Activated CD4-positive, CD25-positive, alpha-beta regulatory T cell treated with anti-CD3 and anti-CD28 coated beads, Interleukin-2, amount 50 U/mL, for 16 hours (primary cell): Measurements from ENCODE around the gene TNS3.

ENCODE experiments used
- DNase-seq: peaks from one replicate; pipeline ENCODE4 v3.0.0-alpha.2; 2020; ENCODE audit warnings: low read depth, low spot score

The TNS3 gene

DNA sequence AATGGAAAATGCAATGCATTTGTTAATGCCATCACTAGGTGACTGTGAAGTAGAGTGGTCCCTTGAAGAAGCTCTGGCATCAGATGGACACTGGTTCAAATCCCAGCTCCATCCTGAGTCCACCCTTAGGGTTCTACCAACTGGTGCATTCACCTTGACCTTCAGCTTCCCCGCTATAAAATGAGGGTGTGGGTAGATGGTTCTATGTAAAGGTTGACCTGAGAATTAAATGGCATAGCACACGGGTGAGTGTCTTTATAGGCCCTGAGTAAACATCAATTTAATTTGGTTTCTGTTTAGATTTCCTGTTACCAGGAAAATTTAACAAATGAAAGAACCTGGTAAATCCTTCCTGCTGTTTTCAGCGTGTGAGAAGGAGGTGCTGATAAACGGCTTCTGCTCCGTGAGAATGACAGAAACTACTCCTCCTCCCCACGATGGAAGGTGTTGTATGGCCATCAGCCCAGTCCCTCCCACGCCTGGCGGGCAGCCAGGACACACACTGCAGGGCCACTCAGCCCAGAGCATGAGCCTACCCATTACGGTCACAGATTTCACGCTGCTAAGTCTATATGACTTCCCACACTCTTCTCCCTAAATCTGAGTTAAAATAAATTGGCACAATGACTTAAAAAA, 210.1 kb downstream of the TNS3 start:
- DNase-seq = no peak

DNA sequence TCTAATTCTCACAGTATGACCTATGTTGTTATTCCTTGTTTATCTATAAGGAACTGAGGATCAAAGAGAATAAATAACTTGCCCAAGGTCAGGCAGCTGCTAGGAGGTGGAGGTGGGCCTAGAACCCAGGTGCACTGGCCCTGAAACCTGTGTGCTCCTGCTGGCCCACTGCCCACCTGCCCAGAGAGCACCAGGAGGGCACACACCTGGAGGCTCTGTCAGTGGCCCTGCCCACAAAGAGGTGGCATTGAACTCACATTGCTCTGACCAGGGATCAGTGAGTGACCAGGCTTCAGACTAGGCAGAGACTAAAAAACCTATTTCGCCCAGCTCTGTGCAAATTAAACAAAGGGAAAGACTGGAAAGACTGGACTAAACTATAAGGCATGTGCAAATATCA, 210.6 kb downstream of the TNS3 start:
- no peak for DNase-seq

DNA sequence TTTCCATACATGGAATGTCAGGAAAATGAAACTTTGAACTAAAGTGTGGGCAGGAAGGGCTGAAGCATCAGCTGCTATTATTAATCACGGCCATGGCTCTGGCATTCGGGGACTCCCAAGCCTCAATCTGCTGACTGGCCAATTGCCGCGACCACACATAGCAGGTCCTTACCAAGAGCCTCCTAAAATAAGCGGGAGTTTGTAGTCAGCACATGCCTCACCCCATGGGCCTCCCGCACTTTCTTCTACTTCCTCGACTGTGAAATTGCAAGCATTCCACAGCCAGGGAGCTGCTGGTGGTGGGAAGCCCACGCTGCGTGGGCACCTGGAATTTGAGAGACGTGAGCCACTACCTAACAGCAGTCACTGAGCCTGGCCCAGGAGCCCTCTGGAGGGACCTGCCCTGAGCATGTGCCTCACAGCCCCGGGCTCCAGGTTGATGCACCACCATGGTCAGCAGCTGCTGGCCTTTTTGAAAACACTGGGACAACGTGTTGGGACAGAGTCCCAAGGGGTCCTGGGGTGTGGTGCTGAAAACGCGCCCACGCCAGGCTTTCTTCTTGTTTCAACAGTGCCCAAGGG, 211.4 kb downstream of the TNS3 start:
- no peak for DNase-seq

DNA sequence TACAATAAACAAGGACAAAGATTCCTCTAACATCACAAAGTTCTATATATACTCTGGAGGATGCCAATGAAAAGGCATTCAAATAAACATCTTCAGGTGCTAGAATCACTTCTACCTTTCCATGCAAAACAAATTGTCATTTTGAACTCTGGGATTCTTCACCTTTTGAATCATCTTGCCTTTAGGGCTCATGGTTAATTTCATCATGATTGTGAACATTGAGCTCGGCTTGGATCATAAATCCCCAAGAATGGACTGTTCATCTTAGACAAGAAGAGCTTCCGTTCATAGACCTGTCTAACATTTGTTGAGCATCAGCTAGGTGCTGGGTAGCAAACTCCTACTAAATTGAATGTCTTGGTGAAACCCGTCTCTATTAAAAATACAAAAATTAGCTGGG, 212.2 kb downstream of the TNS3 start:
- DNase-seq = no peak

DNA sequence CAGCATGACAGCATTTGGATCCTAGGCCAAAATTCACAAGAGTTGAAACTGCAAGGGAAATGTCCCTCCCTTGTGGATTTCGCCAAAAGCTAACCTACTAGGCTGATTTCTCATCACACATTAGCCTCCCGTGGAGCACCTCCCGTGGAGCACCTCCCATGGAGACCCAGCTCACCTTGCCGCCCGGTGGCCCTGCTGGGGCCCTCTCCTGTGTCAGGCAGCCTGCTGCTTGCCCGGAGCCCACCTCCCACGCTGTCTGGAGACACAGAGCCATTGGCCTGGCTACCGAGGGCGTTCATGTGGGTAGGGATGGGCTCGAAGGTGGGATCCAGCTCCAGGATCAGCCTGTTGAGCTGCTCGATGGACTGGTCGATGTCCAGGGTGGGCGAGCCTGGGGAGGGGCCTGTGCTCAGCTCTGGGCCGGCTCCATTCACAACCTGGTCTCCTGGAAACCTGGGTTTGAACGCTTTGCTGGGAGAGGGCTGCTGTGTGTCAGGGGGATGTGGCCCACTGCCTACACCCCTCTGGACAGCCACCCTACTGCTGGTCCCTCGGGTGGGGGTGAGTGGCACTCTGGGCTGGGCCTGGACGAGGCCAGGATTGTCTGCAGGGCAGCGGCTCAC, 213.6 kb downstream of the TNS3 start:
- no peak for DNase-seq

DNA sequence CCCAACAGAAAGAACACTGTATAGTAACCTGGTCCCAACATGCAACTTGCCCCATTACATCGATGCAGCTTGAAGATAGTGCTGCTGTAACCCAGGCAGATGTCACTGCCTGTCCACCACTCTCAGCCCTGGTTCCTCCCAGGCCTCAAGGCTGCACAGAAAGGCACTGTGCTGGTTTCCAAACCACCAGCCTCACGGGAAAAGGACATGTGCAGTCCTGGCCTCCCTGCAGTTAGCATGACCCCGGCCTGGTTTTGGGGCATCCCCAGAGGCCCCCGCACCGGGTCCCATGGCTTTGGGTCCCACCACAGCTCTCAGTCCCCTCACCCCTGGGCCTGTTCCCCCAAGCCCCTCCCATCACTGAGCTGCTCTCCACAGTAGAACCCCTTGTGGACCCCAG, 214.5 kb downstream of the TNS3 start:
- DNase-seq = no peak

DNA sequence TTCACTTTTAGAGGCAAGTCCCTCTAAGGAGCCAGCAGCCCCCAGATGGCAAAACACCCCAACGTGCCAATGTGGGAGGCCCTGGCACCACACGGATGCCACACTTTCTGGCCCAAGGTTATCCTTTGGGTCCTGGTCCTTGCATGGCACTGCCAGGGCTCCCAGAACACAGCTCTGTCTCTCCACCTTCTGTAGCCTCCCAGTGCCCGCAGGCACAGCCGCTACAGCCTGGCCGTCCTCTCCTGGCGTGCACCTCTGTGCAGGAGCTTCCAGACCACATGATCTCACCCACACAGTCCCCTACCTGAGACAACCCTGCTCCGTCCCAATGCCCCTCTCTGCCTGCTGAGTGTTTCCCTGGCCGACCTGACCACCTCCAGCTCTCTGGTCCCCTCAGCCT, 215.0 kb downstream of the TNS3 start:
- no peak for DNase-seq

DNA sequence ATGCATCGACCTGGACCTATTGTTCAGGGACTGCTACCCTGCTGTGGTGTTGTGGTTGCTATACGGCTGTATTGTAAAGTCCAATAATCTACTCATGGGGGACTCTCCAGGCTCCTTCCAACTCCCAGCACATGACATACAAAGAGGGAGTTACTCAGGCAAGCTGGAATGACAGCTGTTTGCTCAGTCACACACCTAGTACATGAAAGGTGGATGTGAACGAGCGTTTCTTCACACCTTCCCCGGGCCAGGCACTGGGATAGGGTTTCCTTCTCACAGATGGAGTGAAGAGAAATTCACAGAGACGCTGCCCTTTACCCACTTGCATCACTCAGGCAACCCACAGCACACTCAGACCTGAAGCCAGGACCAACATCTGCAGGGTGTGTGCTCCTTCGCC, 215.7 kb downstream of the TNS3 start:
- DNase-seq = no peak

DNA sequence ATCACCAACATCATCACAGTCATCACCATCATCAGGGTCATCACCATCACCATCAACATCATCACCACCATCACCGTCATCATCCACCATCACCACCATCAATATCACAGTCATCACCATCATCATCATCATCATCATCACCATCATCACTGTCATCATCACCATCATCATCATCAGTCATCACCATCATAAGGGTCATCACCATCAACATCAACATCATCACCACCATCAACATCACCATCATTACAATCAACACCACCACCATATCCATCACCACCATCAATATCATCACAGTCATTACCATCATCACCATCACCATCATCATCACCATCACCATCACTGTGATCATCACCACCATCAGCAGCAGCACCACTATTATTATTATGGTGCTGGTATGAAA, 218.9 kb downstream of the TNS3 start:
- DNase-seq = no peak

DNA sequence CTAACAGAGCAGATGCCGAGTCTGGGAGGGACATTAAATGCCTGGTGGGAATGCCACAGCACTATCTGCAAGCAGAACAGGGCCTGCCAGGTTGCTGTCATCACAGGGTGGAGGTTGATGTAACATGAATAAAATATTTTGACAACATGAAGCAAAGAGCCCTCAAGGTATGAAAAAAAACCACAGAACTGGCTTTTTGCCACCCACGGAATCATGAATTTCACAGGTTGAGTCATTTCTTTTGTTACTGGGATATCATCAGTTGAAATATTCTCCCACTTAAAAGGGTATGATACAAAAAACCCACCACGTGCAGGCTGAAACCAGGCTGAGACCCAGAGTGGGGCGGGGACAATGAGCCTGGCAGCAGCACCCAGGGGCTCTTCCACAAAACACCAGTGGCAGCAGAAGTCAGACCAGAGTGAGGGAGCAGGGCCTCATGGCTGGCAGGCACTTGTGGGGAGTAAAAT, 220.1 kb downstream of the TNS3 start:
- DNase-seq = no peak

DNA sequence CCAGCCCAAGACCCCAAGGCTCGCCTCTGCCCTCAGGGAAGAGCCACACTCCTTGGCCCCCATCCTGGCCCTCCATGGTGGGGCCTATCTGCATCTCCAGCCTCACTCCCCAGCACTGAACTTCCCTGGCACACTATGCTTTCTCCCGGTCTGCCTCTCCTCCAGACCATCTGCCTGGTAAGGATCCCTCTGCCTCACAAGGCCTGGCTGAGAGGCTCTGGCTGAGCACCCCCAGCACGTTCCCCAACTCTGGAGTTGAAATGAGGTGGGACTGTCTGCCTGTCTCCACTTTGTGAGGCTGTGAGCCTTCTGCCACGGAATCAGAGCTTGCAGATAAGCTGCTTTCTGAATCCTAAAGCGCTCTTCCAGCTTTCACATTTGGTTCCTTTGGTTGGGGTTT, 220.7 kb downstream of the TNS3 start:
- no peak for DNase-seq

DNA sequence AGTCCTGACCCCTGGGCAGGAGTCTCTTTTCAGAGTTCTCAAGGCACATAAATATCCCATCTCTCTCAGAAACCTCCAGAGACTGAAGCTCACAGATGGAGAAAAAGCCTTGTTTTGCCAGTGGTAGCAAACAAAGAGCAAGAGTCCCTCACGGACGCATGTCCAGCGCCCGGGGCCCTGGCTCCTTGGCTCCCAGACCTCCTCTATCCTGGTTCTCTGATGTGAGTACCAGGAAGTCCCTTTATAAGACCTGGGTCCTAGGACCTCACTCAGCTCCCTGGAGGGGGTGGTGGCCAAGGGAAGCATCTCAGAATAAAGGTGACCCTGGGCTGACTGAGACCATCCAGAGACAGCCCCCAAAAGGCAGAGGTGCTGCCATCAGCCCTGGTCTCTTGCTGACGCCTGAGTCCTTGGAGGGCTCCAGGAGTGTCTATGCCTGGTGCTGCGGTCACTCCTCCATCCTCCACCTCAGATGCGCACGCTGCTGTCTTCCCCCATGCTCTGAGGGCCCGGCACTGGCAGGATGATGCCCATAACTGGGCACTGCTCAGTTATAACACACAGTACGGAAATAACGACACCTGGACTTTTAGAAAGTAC, 221.5 kb downstream of the TNS3 start:
- DNase-seq = no peak

DNA sequence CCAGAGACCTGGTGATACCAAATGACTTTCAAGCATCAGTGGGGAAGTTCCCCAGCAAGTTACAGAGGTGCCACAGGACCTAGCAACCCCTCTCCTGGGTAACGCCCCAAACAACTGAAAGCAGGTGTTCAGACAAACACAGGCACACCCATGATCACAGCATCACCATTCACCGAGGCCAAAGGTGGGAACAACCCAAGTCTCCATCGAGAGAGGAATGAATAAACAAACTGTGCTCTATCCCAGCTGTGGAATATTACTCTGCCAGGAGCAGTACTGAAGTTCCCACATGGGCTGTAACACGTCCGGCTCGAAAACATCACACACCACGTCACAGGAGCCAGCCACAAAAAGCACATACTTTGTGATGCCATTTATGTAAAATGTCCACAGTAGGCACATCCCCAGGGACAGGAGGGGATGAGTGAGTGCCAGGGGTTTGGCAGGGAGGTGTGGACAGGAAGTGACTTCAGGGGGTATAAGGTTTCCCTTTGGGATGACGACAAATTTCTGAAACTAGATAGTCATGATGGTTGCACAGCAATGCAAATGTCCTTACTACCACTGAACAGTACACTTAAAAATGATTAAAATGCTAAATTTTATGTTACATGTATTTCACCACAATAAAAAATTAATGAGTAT, 222.8 kb downstream of the TNS3 start:
- no peak for DNase-seq

DNA sequence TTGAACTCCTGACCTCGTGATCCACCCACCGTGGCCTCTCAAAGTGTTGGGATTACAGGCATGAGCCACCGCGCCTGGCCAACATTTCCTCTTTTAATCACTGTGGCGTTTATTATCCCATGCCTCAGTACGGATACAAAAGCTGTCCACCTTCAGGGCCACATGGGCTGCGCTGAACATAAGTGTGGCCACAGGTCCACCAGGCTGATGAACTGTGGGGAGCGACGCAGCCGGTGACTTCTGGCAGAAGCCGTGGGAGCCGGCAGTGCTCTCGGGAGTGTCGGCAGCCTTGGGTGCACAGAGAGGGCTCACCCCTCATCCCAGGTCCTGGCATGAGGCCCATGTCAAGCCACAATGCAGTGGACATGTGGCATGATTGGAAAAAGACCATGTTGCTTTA, 223.6 kb downstream of the TNS3 start:
- DNase-seq = no peak

DNA sequence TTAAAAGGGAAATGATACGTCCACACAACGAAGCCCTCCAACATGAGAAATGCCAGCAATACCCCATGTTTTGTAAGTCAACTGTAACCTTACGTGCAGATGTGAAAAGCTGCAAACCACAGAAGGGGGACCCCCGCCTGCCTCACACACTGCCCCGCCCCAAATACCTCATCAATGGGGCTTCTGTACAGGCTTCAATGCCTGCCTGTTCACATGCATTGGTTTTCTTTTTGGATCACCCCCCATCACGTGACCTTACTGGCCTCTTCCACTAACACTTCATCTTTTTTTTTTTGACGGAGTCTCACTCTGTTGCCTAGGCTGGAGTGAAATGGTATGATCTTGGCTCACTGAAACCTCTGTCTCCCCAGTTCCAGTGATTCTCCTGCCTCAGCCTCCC, 224.0 kb downstream of the TNS3 start:
- DNase-seq = no peak

DNA sequence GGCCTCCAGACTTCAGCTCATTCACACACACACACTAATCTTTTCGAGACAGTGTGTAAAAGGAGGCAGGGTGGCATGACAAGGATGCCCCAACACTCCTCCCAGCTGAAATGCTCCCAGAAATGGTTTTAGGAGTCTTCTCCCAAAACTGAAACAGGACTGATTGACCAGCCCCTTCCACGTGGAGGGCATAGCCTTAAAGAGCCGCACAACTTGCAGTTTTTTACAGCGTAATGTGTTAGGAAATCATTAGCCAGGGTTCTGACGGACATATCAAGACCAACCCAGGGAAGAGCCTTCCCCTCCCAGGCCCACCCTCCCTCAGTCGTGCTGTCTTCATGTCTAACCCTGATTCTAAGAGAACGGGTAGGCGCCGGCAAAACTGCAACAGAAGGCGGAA, 224.6 kb downstream of the TNS3 start:
- DNase-seq = no peak

DNA sequence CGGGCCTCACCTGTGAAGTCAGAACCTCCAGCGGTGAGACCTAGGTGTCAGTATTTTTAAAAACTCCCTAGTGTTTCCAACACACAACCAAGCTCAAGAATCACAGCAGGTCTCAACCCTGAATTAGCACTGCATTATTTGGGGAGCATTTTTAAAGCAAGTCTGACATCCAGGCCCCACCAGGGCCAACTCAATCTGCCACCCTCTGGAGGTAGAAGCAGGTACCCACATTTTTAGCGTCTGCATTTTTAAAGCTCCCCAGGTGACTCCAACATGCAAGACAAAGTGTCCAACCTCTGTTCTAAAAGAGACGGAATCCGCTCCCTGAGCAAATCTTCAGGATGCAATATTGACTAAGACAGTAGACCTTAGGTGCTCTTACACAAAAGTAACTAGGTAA, 225.7 kb downstream of the TNS3 start:
- no peak for DNase-seq

DNA sequence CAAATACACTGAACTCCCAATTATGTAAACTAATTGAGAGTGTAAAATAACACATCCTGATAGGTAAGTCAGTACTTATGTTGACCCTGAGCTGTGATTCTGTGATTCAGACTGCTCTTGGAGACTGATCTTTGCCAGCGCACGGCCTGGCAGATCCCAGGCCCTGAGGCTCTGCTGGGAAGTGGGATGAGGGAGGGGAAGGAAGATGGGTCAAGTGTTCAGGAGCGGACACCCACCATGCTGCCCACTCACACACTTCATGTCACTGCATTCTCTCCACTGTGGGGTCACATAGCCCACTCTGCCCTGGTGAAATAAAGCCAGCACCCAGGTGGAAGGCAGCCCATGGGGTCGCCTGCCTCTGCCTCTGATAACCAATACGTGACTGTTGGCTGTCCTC, 226.2 kb downstream of the TNS3 start:
- no peak for DNase-seq

DNA sequence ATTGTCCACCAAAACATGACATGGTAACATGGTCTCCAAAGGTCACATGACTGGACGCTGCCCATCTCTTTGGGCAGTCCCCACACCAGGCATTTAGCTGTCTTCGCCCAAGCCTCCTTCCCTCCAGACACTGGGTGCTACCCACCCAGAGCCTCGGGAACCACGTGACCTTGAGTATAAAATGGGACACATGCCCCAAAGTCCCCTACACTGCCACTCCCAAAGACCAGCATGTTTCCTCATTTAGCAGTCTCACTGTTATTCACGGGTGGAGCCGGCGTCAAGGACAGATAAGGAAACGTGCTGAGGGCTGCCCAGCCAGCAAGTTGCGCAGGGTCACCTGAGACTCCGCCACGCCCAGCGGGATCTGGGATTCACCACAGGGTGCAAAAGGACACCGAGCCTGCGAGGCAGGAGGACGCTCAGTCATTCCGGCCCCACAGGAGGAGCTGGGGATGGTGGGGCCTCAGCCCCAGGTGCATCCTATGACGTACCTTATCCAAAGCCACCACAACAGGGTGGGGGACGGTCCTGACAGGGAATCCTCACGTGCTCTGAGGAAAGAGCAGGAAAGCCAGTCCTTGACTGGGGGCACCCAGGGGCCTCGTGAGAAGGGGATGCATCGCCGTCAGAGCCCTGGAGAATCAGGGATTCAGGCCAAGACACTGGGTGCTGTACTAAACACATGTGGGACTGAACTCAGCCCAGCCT, 226.9 kb downstream of the TNS3 start:
- DNase-seq = no peak

DNA sequence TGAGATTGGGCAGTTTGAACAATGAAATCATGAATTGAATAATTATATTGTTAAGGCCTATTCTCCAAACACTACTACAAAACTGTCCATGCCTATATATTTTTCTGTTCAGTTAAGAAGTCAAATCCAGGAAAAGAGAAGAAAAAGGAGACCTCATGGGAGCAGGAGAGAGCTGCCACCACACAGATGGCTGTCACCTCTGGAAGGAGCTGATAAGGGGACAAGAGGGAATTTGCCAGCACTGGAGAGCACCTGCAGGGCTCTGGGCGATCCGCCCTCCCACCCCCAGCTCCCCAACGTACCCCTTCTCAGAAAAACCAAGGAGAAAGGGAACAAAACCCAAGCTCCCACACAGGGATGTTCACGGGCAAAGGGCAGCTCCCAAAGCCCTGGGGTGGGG, 227.8 kb downstream of the TNS3 start:
- DNase-seq = no peak

DNA sequence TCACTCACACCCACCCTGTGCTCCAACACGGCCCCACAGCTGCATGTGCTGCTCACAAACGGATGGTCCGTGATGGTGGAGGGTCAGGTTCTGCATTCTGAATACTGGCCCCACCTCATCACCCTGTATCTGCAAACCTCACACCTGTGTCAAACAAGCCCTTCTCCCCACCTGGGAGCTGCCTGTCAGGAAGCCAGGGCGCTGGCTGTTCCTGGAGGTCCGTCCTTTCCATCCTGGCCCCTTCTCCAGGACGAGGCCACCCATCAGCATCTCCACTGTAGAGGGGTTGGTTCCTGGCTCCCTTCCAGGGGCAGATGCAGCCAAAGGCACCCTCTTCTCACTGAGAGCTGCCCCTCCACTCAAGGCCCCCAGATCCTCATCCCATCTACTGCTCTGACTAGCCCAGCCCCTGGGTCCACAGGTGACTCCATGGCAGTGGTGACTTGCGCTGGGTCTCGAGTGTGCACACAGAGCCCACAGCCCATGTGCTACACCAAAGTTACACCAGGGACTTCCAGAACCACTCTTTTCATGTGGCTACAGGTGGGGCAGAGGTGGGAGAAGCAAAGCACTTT, 229.4 kb downstream of the TNS3 start:
- DNase-seq = no peak
